Neural cell (in vitro differentiated cells): ENCODE measurements around the gene BRIX1. TPM values are rescaled to one million over a fixed set of nuclear protein-coding genes. Genes with fewer than 3 reads are reported as not detected.
"Not testable (repeated sequence)": the region's sequence is repeated elsewhere in the genome, so short reads cannot be mapped to it uniquely, and the experiment has no call there.

Experiments used
- H2AFZ ChIP-seq: fragments of 200-600, 300-800 bp; sonication (generic), shearing (Covaris generic); 2 replicates; pipeline ENCODE4 v1.6.0; 2014; ENCODE audit warnings: low read depth, mild to moderate bottlenecking, antibody characterized with exemption, low read length, moderate library complexity
- H3F3A ChIP-seq: fragments of 200-600 bp; shearing (Covaris generic); 2 replicates; pipeline ENCODE4 v1.6.1; 2016; ENCODE audit warnings: mild to moderate bottlenecking, moderate library complexity, mixed read lengths, antibody characterized with exemption, low read length; ENCODE audit not compliant: insufficient read depth, poor library complexity, severe bottlenecking
- H3K27ac ChIP-seq: fragments of 200-600, 300-800 bp; sonication (generic), shearing (Covaris generic); 2 replicates; pipeline ENCODE4 v1.5.1; 2014; ENCODE audit warnings: mild to moderate bottlenecking, low read length, moderate library complexity
- H3K27me3 ChIP-seq: fragments of 300-800, 200-600 bp; sonication (generic), shearing (Covaris generic); 2 replicates; pipeline ENCODE4 v1.6.0; 2014; ENCODE audit warnings: mild to moderate bottlenecking, low read depth, low read length, moderate library complexity; ENCODE audit not compliant: insufficient read depth
- H3K36me3 ChIP-seq: fragments of 300-800, 200-600 bp; sonication (generic), shearing (Covaris generic); 2 replicates; pipeline ENCODE4 v1.5.1; 2014; ENCODE audit warnings: mild to moderate bottlenecking, antibody characterized with exemption, low read length, moderate library complexity; ENCODE audit not compliant: insufficient read depth
- H3K4me2 ChIP-seq: fragments of 300-800, 200-600 bp; sonication (generic), shearing (Covaris generic); 2 replicates; pipeline ENCODE4 v1.6.0; 2014; ENCODE audit warnings: mild to moderate bottlenecking, low read length
- H3K4me3 ChIP-seq: fragments of 300-800, 200-600 bp; sonication (generic), shearing (Covaris generic); 2 replicates; pipeline ENCODE4 v1.5.1; 2014; ENCODE audit warnings: mild to moderate bottlenecking, low read length, moderate library complexity
- H3K79me2 ChIP-seq: fragments of 200-600 bp; shearing (Covaris generic); replicated peaks from 2 replicates; pipeline ENCODE4 v1.6.0; 2014; ENCODE audit warnings: mild to moderate bottlenecking, low read length, moderate library complexity; ENCODE audit not compliant: insufficient read depth
- H3K9ac ChIP-seq: fragments of 300-800, 200-600 bp; sonication (generic), shearing (Covaris generic); 2 replicates; pipeline ENCODE4 v1.6.1; 2016; ENCODE audit warnings: mild to moderate bottlenecking, low read length, mixed read lengths
- H3K9me2 ChIP-seq: fragments of 200-600 bp; shearing (Covaris generic); 2 replicates; pipeline ENCODE4 v1.6.1; 2016; ENCODE audit warnings: mild to moderate bottlenecking, low read length, mixed read lengths; ENCODE audit not compliant: insufficient read depth
- H3K9me3 ChIP-seq: fragments of 200-600, 300-800 bp; sonication (generic), shearing (Covaris generic); 2 replicates; pipeline ENCODE4 v1.6.1; 2016; ENCODE audit warnings: mild to moderate bottlenecking, mixed run types, low read length, moderate library complexity, mixed read lengths
- H4K20me1 ChIP-seq: fragments of 200-600 bp; shearing (Covaris generic); 2 replicates; pipeline ENCODE4 v1.6.1; 2016; ENCODE audit warnings: mild to moderate bottlenecking, mixed run types; ENCODE audit not compliant: insufficient read depth
- EP300 ChIP-seq: fragments of 450-650 bp; conservative IDR thresholded peaks from 2 replicates; pipeline ENCODE4 v1.6.1; 2014; ENCODE audit warnings: antibody characterized with exemption, mild to moderate bottlenecking, moderate library complexity; ENCODE audit not compliant: poor library complexity, severe bottlenecking
- EZH2 ChIP-seq: fragments of 200-600, 300-800 bp; shearing (Covaris generic), sonication (generic); IDR thresholded peaks from 2 replicates; pipeline ENCODE4 v1.6.1; 2014; ENCODE audit warnings: antibody characterized with exemption, low read length, borderline replicate concordance, mild to moderate bottlenecking; ENCODE audit not compliant: insufficient read depth, poor library complexity, severe bottlenecking
- MXI1 ChIP-seq: fragments of 450-650 bp; conservative IDR thresholded peaks from 2 replicates; pipeline ENCODE4 v1.6.1; 2014; ENCODE audit warnings: antibody characterized with exemption, mild to moderate bottlenecking; ENCODE audit not compliant: poor library complexity, severe bottlenecking
- POLR2AphosphoS5 ChIP-seq: IDR thresholded peaks from 2 replicates; pipeline ENCODE4 v1.6.1; 2012
- RAD21 ChIP-seq: fragments of 450-650 bp; conservative IDR thresholded peaks from 2 replicates; pipeline ENCODE4 v1.6.1; 2014; ENCODE audit warnings: antibody characterized with exemption, mild to moderate bottlenecking, moderate library complexity
- REST ChIP-seq: IDR thresholded peaks from 2 replicates; pipeline ENCODE4 v1.6.1; 2012; ENCODE audit warnings: borderline replicate concordance
- SMC3 ChIP-seq: fragments of 450-650 bp; conservative IDR thresholded peaks from 2 replicates; pipeline ENCODE4 v1.6.1; 2014; ENCODE audit warnings: antibody characterized with exemption, mild to moderate bottlenecking, moderate library complexity; ENCODE audit not compliant: poor library complexity
- TAF1 ChIP-seq: IDR thresholded peaks from 2 replicates; pipeline ENCODE4 v1.6.1; 2012; ENCODE audit warnings: low read depth
- polyA plus RNA-seq: library from polyadenylated mRNA; depleted of rRNA; stranded (reverse); fragments of >200 nt; gene quantifications from 2 replicates; pipeline ENCODE4 v1.2.3, GENCODE V29; 2014
- TF ChIP-seq, protein P1 (sequence below): fragments of 450-650 bp; IDR thresholded peaks from 2 replicates; pipeline ENCODE4 v1.5.1; 2014; ENCODE audit warnings: antibody characterized with exemption, mild to moderate bottlenecking, moderate library complexity; ENCODE audit not compliant: poor library complexity, severe bottlenecking

The BRIX1 gene
- polyA plus RNA-seq, 1 donor from 2014 or later: 24.9 TPM

- no peak for TF ChIP-seq EZH2
- TF ChIP-seq, protein P1, sequence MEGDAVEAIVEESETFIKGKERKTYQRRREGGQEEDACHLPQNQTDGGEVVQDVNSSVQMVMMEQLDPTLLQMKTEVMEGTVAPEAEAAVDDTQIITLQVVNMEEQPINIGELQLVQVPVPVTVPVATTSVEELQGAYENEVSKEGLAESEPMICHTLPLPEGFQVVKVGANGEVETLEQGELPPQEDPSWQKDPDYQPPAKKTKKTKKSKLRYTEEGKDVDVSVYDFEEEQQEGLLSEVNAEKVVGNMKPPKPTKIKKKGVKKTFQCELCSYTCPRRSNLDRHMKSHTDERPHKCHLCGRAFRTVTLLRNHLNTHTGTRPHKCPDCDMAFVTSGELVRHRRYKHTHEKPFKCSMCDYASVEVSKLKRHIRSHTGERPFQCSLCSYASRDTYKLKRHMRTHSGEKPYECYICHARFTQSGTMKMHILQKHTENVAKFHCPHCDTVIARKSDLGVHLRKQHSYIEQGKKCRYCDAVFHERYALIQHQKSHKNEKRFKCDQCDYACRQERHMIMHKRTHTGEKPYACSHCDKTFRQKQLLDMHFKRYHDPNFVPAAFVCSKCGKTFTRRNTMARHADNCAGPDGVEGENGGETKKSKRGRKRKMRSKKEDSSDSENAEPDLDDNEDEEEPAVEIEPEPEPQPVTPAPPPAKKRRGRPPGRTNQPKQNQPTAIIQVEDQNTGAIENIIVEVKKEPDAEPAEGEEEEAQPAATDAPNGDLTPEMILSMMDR: no peak
- no peak for TF ChIP-seq EP300
- no peak for TF ChIP-seq MXI1
- TF ChIP-seq REST: no peak
- TF ChIP-seq TAF1: no peak
- no peak for TF ChIP-seq RAD21
- no peak for TF ChIP-seq POLR2AphosphoS5
- no peak for TF ChIP-seq SMC3
- H3K4me2 ChIP-seq: no peak overlapping the region
- no peaks in the 10 kb centered on the region for H3K36me3 ChIP-seq
- no peak overlapping the region for H2AFZ ChIP-seq
- H4K20me1 ChIP-seq: no peaks in the 10 kb centered on the region
- H3F3A ChIP-seq: no peaks in the 10 kb centered on the region
- no peak overlapping the region for H3K27ac ChIP-seq
- no peaks in the 10 kb centered on the region for H3K9me3 ChIP-seq
- no peak overlapping the region for H3K4me3 ChIP-seq
- no peaks in the 10 kb centered on the region for H3K79me2 ChIP-seq
- no peak overlapping the region for H3K9ac ChIP-seq
- H3K9me2 ChIP-seq: no peaks in the 10 kb centered on the region
- H3K27me3 ChIP-seq: no peaks in the 10 kb centered on the region
Measured at GRCh38 chr5:34968258-34968657, 52.7 kb downstream of the BRIX1 start.

GRCh38 chr5:34970552-34970951, 55.0 kb downstream of the BRIX1 start:
- Histone ChIP-seq H3K4me2 (no peak overlapping the region), H3K36me3 (no peaks in the 10 kb centered on the region), H3F3A (no peaks in the 10 kb centered on the region), H3K9me3 (no peaks in the 10 kb centered on the region), H3K4me3 (no peak overlapping the region), H3K27me3 (no peaks in the 10 kb centered on the region), H3K79me2 (no peaks in the 10 kb centered on the region), H4K20me1 (no peaks in the 10 kb centered on the region), H3K9me2 (no peaks in the 10 kb centered on the region), H3K9ac (no peak overlapping the region), H3K27ac (no peak overlapping the region), H2AFZ (no peak overlapping the region)
- TF ChIP-seq REST (no peak), EP300 (no peak), RAD21 (no peak), MXI1 (no peak), SMC3 (no peak), POLR2AphosphoS5 (no peak), TAF1 (no peak), EZH2 (no peak)
- TF ChIP-seq, protein P1: no peak

GRCh38 chr5:34971655-34972054, 56.1 kb downstream of the BRIX1 start:
- not testable (repeated sequence) for H3K27ac ChIP-seq, H3K9ac ChIP-seq, H4K20me1 ChIP-seq, H3K4me3 ChIP-seq, H3K9me2 ChIP-seq, H3K4me2 ChIP-seq, H3K9me3 ChIP-seq, H2AFZ ChIP-seq, H3K27me3 ChIP-seq, H3F3A ChIP-seq, H3K79me2 ChIP-seq, H3K36me3 ChIP-seq
